Measurements from ENCODE around the gene ASAP3.
"Not testable (repeated sequence)": the region's sequence is repeated elsewhere in the genome, so short reads cannot be mapped to it uniquely, and the experiment has no call there.

ASAP3 gene

DNA sequence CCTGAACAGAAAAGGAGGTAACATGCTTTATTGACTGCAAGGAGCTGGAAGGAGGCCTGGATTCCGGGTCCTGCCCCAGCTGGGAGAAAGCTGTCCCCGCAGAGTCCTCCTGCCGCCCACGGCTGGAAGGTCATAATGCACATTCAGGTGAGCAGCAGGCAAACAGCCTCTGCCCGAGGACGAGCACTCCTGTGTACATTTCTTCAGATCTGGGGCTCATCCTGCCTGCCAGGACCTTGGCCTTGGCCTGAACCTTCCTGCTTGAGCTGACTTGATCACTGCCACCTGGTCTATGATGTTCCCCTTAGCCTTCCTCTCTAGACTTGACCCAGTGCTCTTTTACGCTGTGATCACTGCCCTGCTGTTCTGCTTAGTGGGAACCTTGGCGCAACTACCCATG is 96.5 kb downstream of the ASAP3 start:
- no peak for TF ChIP-seq ZNF274 (IDR thresholded peaks at IDR 0.05; ENCODE audit: low read depth, low read length)
- no peak overlapping the region for H3K4me3 ChIP-seq (ENCODE audit: low read length)

DNA sequence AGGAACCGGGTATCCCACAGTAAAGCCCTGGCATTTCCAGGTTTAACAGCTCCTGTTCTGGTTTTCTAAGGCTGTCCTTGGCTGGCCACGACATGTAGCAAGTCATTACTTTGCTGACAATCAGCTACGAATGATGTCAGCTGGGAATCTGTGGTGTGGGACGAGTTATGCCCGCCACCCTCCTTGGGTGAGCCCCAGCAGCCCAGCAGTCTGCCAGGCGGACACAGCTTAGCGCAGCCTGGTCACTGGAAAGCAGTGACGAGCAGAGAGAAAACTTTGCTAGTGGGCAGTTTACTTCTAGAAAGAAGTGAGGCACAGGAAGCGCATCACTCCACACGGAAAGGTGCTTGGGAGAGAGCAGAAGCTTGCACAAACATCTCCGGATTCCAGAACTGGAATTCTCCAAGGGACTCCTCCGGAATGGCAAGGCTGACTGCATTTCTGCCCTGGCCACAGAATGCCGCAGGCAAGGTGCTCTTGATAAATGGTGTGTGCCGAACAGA is 98.8 kb downstream of the ASAP3 start:
- TF ChIP-seq ZNF274 (IDR thresholded peaks at IDR 0.05; ENCODE audit: low read depth, low read length), result no peak
- H3K4me3 ChIP-seq (ENCODE audit: low read length), result no peak overlapping the region

DNA sequence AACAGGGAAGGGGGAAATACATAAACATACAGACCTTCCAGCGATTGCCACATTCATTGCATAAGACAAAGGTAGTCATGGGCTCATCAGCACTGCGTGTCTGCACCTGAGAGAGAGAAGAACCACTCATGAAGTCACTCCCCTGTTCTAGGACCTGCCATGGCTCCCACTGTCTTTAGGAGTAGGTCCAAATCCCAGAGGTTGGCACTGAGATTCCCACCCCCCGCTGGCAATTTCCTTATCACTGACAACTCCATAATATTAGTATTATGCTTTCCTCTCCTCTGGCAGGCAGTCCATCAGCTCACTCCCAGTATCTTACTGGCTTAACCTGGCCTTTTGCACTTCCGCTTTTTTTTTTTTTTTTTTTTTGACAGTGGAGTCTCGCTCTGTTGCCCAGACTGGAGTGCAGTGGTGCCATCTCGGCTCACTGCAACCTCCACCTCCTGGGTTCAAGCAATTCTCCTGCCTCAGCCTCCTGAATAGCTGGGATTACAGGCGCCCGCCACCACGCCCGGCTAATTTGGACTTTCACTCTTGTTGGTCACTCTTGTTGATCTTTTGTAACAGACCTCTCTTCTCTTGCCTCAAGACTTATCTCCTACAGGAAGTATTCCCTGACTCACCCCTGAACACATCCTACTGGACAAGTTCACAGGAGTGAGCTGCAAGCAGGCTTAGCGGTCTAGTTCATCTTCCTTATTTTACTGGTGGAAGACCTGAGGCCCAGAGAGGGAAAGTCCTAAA is 99.5 kb downstream of the ASAP3 start:
- TF ChIP-seq ZNF274 (IDR thresholded peaks at IDR 0.05; ENCODE audit: low read depth, low read length), result no peak
- no peak overlapping the region for H3K4me3 ChIP-seq (ENCODE audit: low read length)

DNA sequence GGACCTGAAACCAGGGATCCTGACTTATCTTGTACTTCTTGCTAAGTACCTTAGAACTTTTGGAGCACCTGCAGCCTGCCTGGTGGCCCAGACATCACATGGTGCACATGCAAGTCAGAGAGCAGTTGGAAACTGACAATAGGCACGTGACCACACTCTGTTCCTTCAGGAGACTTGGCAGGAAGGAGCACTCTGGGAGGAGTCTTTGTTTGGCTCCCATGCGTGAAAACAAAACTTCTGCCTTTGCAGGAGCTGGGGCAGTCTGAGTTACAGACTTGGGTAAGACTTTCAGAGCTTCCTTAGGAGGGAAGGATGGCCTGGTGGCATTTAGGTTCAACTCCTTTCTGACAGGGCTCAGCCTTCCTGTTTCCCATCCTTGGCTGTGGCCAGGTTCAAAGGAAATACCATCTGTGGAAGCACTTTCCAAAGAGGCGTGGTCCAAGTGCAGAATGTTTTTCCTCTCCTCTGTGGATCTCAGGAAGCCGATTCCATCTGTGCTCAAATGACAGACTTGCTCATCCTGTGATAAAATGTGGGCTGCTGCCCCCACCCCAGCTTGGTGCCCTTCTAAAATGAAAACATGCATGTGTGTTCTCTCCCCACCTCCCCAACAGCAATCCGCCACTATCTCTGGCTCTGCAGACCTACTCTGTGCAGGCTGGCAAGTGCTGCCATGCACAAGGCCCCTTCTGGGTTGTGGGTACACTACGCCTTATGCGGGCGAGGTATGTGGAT is 100.2 kb downstream of the ASAP3 start:
- H3K4me3 ChIP-seq (ENCODE audit: low read length), result no peak overlapping the region
- no peak for TF ChIP-seq ZNF274 (IDR thresholded peaks at IDR 0.05; ENCODE audit: low read depth, low read length)

DNA sequence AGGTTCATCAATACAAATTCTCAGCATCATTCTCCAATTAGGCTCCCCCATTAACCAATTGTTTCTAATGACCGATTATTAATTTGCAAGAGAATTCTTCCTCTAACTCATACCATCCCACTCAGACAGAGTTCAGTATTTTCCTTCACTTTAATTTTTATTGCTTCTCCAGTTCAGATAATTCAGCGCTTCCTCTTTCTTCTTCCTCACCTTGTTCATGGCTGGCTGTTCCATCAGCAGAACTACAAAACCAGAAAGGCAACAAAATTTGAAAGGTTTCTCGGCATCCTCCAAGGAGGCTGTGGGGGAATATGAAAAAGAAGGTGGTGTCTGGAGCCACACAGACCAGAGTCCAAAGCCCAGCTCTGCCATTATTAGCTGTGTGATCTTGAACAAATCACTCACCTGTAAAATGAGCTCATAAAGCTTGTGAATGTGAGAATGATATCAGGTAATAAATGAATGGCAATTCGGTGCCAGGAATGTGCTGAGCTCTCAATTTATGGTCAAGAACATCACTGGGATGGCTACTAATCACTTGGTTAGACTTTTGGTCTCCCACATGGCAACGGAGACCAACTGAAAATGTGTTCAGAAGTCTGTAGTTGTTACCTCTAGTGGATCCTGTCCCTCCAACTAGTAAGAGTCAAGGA is 102.6 kb downstream of the ASAP3 start:
- no peak for TF ChIP-seq ZNF274 (IDR thresholded peaks at IDR 0.05; ENCODE audit: low read depth, low read length)
- H3K4me3 ChIP-seq (ENCODE audit: low read length), result no peak overlapping the region

DNA sequence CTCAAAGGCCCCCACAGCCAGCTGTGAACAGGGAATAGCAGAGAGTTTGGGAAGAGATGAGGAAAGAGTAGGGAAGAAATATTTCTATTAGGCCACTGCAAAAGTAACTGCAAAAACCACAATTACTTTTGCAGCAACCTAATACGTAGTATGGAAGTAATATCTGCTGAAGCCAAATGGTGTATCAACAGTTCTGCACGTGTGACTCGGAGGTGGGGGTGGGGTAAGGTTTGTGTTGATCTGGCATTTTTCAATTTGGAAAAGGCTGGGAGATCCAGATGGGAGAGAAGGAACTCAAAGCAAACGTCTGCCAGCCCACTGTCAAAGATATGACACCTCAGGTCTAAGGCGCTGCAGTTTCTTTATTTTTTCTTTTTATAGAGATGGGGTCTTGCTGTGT is 103.3 kb downstream of the ASAP3 start:
- H3K4me3 ChIP-seq (ENCODE audit: low read length), result no peak overlapping the region
- TF ChIP-seq ZNF274 (IDR thresholded peaks at IDR 0.05; ENCODE audit: low read depth, low read length), result no peak

DNA sequence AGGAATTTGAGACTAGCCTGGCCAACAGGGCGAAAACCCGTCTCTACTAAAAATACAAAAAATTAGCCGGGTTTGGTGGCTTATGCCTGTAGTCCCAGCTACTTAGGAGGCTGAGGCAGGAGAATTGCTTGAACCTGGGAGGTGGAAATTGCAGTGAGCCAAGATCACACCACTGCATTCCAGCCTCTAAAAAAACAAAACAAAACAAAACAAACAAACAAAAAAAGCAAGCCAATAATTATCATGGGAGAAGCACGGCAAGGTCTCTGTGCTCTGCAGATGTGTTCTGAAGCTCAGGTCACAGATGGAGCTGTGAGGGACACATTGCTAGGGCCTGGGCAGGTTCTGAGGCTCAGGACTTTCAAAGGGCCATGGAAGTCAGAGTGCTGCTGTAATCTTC is 103.7 kb downstream of the ASAP3 start:
- H3K4me3 ChIP-seq (ENCODE audit: low read length), result not testable (repeated sequence)
